Thymus (tissue), 14 donors: ENCODE data around the gene GYPA. TPM values are rescaled to one million over a fixed set of nuclear protein-coding genes. Genes with fewer than 3 reads are reported as not detected.
"Not testable (repeated sequence)": the region's sequence is repeated elsewhere in the genome, so short reads cannot be mapped to it uniquely, and the experiment has no call there.

ENCODE experiments used
- DNase-seq, 9 donors: peaks; one replicate each; pipeline ENCODE4 v3.0.0-alpha.2; 2013; ENCODE audit warnings: low spot score in 9 of 9, low read depth in 6 of 9, missing footprints in 1 of 9
- H3K27ac ChIP-seq, 2 donors: one replicate each; pipeline ENCODE4 v1.5.1; 2013; ENCODE audit warnings: control low read depth in 1 of 2, low read depth in 1 of 2, low read length in 1 of 2, mild to moderate bottlenecking in 1 of 2, moderate library complexity in 1 of 2
- H3K27me3 ChIP-seq, 2 donors: one replicate each; pipeline ENCODE4 v1.5.1; 2013; ENCODE audit warnings: low read length in 1 of 2; ENCODE audit not compliant: control insufficient read depth in 2 of 2, insufficient read depth in 1 of 2
- H3K36me3 ChIP-seq, 2 donors: one replicate each; pipeline ENCODE4 v1.5.1; 2013; ENCODE audit warnings: low read length in 1 of 2, mild to moderate bottlenecking in 1 of 2, moderate library complexity in 1 of 2; ENCODE audit not compliant: control insufficient read depth in 2 of 2, insufficient read depth in 2 of 2
- H3K4me1 ChIP-seq, 2 donors: one replicate each; pipeline ENCODE4 v1.5.1; 2013; ENCODE audit warnings: low read length in 2 of 2; ENCODE audit not compliant: control insufficient read depth in 2 of 2, insufficient read depth in 2 of 2
- H3K4me3 ChIP-seq, 2 donors: one replicate each; pipeline ENCODE4 v1.5.1; 2013; ENCODE audit warnings: low read length in 2 of 2, control low read depth in 1 of 2, mild to moderate bottlenecking in 1 of 2
- H3K9me3 ChIP-seq, 2 donors: one replicate each; pipeline ENCODE4 v1.5.1; 2013; ENCODE audit warnings: low read length in 1 of 2, mild to moderate bottlenecking in 1 of 2; ENCODE audit not compliant: control insufficient read depth in 2 of 2, insufficient read depth in 1 of 2
- WGBS: extraction: QIAGEN DNeasy Blood & Tissue Kit; methylation state at CpG from one replicate; pipeline ENCODE4 v1.1.7; 2013; 5-methylcytosine and 5-hydroxymethylcytosine counted together
- long read RNA-seq, 10 donors: transcript quantifications; one replicate each; lab custom pipeline, GENCODE V29; 2026
- polyA plus RNA-seq: library from polyadenylated mRNA; stranded (reverse); fragments of 200-250 nt; gene quantifications from one replicate; pipeline ENCODE4 v1.2.3, GENCODE V29; 2013
- total RNA-seq: library from RNA; stranded (reverse); fragments of 120-200 nt; gene quantifications from one replicate; pipeline ENCODE4 v1.2.4, GENCODE V29; 2013
- donor health status: healthy.

Gene GYPA
- total RNA-seq: 8.2 TPM
- polyA plus RNA-seq: 0.11 TPM
- long read RNA-seq, donor 1: 0 reads
- long read RNA-seq, donor 2: 0 reads
- long read RNA-seq, donor 3, transcript GYPA-213 (7 exons, 2,695 nt): major isoform, 5 of 6 reads
- long read RNA-seq, donor 3, partial matches to known transcripts: 0 of 6 reads
- long read RNA-seq, donor 3, other reads (novel, unspliced or antisense): 0 of 6 reads
- long read RNA-seq, donor 4, partial matches to known transcripts: 0 of 1 reads
- long read RNA-seq, donor 4, other reads (novel, unspliced or antisense): 0 of 1 reads
- long read RNA-seq, donor 5, transcript GYPA-213 (7 exons, 2,695 nt): major isoform, 9 of 10 reads
- long read RNA-seq, donor 5, partial matches to known transcripts: 0 of 10 reads
- long read RNA-seq, donor 5, other reads (novel, unspliced or antisense): 0 of 10 reads
- long read RNA-seq, donor 6, partial matches to known transcripts: 0 of 2 reads
- long read RNA-seq, donor 6, other reads (novel, unspliced or antisense): 0 of 2 reads
- long read RNA-seq, donor 7, transcript GYPA-213 (7 exons, 2,695 nt): major isoform, 5 of 7 reads
- long read RNA-seq, donor 7, partial matches to known transcripts: 0 of 7 reads
- long read RNA-seq, donor 7, other reads (novel, unspliced or antisense): 0 of 7 reads
- long read RNA-seq, donor 8, partial matches to known transcripts: 0 of 1 reads
- long read RNA-seq, donor 8, other reads (novel, unspliced or antisense): 0 of 1 reads
- long read RNA-seq, donor 9: 0 reads
- long read RNA-seq, donor 10, partial matches to known transcripts: 0 of 2 reads
- long read RNA-seq, donor 10, other reads (novel, unspliced or antisense): 0 of 2 reads

DNA sequence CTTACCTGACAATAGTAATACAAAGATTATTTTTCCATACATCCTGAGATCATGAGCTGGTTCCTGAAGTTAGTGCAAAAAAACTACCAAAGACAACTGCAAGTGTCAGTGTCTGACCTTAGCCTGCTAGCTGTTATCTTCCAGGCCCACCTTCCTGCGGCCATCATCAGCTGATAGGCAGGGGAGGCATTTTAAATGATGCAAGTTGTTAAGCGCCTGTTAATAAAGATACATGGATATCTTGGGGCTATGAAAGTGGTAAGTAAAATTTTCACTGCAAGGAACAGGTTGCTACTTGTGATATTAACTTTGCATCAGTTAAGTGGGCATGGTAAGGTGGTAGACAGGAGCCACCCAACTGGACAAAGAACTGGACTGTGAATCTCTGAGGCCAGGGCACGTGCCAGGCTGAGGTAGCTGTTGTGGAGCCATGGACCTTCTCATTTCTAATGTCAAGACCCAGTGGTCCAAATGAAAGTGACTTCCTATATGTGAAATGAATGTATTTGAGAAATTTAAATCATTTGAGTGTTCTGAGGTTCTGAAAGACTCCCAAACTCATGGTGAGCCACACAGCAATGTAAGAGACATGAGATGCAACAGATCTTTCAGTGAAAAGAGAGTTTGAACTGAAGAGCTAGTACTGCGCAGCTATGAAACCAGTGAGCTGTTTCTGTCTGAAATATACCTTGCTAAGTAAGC lies at the start of gene GYPA:
TSS of gene GYPA (minus strand) at position 125 of the 702 bp plus-strand sequence. CDS start at position 42, 83 bp downstream.
- not testable (repeated sequence) for H3K4me3 ChIP-seq, H3K4me1 ChIP-seq, H3K27ac ChIP-seq, H3K27me3 ChIP-seq, H3K36me3 ChIP-seq, DNase-seq, H3K9me3 ChIP-seq
- 98% methylated on average over 4 of the region's 4 CpGs for WGBS

DNA sequence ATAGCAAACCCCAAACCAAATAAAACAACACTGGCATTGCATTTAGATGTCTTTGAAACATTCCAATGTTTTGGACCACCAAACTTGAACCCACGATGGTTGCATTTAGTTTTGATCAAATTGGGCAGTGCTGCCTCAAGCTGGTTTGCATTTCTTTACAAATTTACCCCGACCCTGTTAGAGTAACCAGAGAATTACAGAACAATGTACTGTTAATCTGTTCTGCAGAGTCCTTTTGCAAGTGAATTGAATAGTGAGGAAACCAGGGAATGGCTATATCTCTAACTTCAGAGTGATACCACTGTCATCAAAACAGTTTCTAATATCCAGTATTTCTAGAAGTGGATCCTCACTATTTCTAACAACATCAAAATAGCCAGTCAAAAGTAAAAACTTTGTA lies 49.5 kb upstream of the GYPA start:
- no peak overlapping the region for H3K4me3 ChIP-seq
- 42% methylated on average over 2 of the region's 2 CpGs for WGBS
- DNase-seq: no peak
- H3K36me3 ChIP-seq: no peaks in the 10 kb centered on the region
- no peaks in the 10 kb centered on the region for H3K27me3 ChIP-seq
- H3K9me3 ChIP-seq: no peaks in the 10 kb centered on the region
- no peaks in the 10 kb centered on the region for H3K4me1 ChIP-seq
- no peak overlapping the region for H3K27ac ChIP-seq

DNA sequence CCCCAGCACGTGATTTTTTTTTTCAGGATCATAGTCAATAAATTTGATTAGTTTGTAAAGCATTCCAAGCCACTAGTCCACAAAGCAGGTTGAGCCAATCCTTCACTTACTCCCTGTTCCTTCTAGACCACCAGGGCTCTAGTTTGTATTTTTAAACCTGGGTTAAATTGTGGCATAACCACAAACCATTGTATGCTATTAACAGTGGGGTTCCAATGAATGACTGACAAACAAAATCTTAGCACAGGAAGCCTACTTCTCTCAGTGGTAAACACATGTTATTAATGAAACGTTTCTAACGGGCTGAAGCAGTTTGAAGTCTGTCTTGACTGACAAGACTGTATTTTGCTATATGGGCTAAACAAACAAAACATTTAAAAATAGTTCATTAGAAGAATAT lies 48.6 kb upstream of the GYPA start:
- H3K4me3 ChIP-seq: no peak overlapping the region
- no peaks in the 10 kb centered on the region for H3K9me3 ChIP-seq
- H3K27ac ChIP-seq: no peak overlapping the region
- no peaks in the 10 kb centered on the region for H3K4me1 ChIP-seq
- H3K27me3 ChIP-seq: no peaks in the 10 kb centered on the region
- H3K36me3 ChIP-seq: no peaks in the 10 kb centered on the region
- no peak for DNase-seq
- 45% methylated on average over 3 of the region's 3 CpGs for WGBS

DNA sequence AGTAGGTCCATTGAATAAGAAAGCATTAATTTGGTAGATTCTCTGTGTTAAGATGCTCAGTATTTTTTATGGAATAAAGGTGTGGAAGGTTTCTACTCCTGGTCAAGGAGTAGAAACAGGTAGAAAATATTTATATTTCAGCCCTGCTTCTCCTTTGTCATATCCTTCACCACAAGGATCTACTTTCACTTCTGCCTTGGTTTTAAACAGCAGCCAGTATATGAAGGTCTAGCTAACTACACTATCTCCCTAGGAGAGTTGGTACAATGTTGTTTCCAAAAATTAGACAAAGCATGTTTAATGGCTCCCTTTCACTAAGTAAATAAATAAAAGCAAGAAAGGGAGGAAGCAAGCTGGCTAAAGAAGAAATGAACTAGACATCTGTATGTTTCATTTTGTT lies 44.6 kb upstream of the GYPA start:
- H3K9me3 ChIP-seq: no peaks in the 10 kb centered on the region
- H3K36me3 ChIP-seq: no peaks in the 10 kb centered on the region
- H3K4me3 ChIP-seq: no peak overlapping the region
- no peaks in the 10 kb centered on the region for H3K4me1 ChIP-seq
- no peak for DNase-seq
- H3K27me3 ChIP-seq: no peaks in the 10 kb centered on the region
- H3K27ac ChIP-seq: no peak overlapping the region

DNA sequence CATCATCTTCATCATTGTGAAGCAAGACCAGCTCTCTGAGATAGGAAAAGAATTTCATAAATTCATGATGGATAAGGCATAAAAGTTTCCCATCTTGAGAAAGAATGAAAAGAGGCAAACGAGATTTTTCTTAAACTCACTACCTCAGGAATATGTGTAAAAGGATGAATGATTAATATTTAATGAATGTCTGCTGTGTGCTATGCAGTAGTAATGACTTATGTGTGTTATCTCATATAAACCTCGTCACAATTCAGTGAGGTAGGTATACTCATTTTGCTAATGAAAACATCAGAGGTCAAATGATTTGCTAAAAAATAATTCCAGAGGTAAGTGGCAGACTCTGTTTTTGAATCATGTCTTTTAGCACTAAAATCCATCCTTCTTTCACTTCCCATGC lies 42.6 kb upstream of the GYPA start:
- Histone ChIP-seq H3K27ac (no peak overlapping the region), H3K4me1 (no peaks in the 10 kb centered on the region), H3K27me3 (no peaks in the 10 kb centered on the region), H3K9me3 (no peaks in the 10 kb centered on the region), H3K36me3 (no peaks in the 10 kb centered on the region), H3K4me3 (no peak overlapping the region)
- DNase-seq: no peak
- 98% methylated on average over 2 of the region's 2 CpGs for WGBS

DNA sequence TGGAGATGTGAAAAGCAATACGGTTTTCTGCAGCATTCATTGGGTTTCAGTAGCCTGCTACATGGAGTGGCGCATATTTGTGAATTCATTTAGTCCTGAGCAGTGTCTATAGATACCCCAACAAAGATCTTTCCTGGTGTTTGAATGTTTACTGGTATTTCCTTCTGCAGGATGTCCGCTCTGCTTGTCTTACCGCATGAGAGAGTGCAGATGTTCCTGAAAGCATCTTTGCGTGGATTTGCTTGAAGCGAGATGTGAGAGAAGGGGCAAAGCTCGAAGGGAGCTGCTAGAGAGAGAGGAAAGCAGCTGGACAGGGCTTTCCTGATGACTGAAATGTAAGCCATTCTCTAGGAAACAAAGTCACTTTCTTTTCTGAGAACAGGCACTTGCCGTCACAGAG lies 40.9 kb upstream of the GYPA start:
- WGBS: 87% methylated on average over 8 of the region's 8 CpGs
- peak in 1 of 9 donors; percentile 8 for DNase-seq
- Histone ChIP-seq H3K27me3 (no peaks in the 10 kb centered on the region), H3K9me3 (no peaks in the 10 kb centered on the region), H3K27ac (no peak overlapping the region), H3K4me1 (no peaks in the 10 kb centered on the region), H3K4me3 (no peak overlapping the region), H3K36me3 (no peaks in the 10 kb centered on the region)

DNA sequence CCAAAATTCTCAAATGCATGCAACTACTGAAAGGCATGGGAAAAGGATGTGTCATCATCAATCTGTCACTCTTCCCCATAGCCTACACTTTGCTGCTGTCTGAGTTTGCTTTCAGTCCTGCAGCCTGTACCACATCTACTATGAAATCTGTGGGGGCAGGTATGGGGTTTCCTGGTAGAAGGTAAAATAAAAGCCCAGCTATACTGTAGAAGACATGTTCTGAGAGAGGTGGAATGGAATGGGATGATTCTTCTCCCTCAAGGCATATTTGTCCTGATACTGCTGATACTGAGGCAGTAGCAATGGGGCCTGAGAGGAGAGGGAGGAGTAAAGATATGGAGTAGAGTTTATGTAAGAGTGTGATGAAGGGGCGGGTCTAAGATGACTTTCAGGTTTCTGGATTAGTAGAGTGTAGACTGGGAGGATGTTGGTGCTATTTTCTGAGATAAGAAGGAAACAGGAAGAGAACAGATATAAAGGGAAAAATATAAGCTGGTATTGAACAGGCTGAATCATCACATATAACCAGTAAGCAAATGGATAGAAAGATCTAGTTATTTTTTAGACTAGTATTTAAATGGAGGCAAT lies 38.7 kb upstream of the GYPA start:
- 99% methylated on average over 1 of the region's 1 CpG for WGBS
- no peaks in the 10 kb centered on the region for H3K27me3 ChIP-seq
- H3K36me3 ChIP-seq: no peaks in the 10 kb centered on the region
- no peak for DNase-seq
- H3K9me3 ChIP-seq: no peaks in the 10 kb centered on the region
- no peaks in the 10 kb centered on the region for H3K4me1 ChIP-seq
- H3K4me3 ChIP-seq: no peak overlapping the region
- H3K27ac ChIP-seq: no peak overlapping the region

DNA sequence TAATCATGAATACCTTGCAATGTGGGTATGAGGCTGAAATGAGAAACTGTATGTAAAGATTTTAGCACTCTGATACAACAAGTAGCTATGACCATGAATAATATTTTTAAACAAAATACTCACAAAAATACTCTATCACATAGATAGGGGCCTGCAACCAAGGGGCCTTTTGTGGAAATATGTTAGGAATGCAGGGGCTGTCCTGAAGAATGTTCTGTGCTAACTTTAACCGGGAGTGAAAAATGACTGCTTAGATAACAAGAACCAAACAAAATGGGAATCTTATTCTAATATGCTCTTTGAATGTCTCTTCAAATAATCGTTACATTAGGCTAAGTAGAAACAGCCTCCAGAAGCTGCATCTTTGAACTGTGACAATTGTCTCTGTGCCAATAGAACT lies 37.9 kb upstream of the GYPA start:
- H3K9me3 ChIP-seq: no peaks in the 10 kb centered on the region
- H3K36me3 ChIP-seq: no peaks in the 10 kb centered on the region
- H3K27ac ChIP-seq: no peak overlapping the region
- WGBS: 96% methylated on average over 2 of the region's 2 CpGs
- H3K4me1 ChIP-seq: no peaks in the 10 kb centered on the region
- H3K27me3 ChIP-seq: no peaks in the 10 kb centered on the region
- H3K4me3 ChIP-seq: no peak overlapping the region
- DNase-seq: no peak
